ENCODE measurements around the gene RGMA.

DNA sequence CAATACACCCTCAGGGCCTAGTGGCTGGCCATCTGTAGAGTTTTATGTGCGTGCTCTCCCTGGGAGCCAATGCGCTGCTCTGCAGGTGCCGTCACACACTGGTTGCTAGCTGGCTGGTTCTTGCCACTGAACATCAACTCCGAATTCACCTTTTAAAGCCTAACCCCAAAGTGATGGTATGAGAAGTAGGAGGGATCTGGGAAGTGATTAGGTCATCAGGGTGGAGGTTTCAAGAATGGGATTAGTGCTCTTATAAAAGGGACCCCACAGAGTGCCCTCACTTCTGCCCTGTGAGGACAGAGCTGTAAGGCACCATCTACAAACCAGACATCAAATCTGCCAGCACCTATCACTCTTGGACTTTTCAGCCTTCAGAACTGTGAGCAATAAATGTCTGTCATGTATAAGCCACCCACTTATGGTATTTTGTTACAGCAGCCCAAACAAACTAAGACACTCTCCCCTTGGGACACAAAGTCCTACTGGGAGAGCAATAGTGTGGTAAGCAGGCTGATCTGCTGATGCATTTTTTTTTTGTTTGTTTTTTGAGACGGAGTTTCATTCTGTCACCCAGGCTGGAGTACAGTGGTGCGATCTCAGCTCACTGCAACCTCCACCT lies 20.3 kb downstream of the RGMA start:
- TF ChIP-seq, protein P1, sequence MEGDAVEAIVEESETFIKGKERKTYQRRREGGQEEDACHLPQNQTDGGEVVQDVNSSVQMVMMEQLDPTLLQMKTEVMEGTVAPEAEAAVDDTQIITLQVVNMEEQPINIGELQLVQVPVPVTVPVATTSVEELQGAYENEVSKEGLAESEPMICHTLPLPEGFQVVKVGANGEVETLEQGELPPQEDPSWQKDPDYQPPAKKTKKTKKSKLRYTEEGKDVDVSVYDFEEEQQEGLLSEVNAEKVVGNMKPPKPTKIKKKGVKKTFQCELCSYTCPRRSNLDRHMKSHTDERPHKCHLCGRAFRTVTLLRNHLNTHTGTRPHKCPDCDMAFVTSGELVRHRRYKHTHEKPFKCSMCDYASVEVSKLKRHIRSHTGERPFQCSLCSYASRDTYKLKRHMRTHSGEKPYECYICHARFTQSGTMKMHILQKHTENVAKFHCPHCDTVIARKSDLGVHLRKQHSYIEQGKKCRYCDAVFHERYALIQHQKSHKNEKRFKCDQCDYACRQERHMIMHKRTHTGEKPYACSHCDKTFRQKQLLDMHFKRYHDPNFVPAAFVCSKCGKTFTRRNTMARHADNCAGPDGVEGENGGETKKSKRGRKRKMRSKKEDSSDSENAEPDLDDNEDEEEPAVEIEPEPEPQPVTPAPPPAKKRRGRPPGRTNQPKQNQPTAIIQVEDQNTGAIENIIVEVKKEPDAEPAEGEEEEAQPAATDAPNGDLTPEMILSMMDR (IDR thresholded peaks at IDR 0.05), result no peak
- TF ChIP-seq POLR2A (IDR thresholded peaks at IDR 0.05), result no peak

All from right lobe of liver (tissue), 4 donors.